ENCODE measurements around the gene FXYD5. TPM values are rescaled to one million over a fixed set of nuclear protein-coding genes. Genes with fewer than 3 reads are reported as not detected.
A peak's percentile ranks its signal among the peaks of the same experiment; 100 is the strongest.

The FXYD5 gene
- total and polyA plus RNA-seq, 9 of the 15 experiments (the other 6 are each of a cell fraction or from before 2014, with no cell fraction given): 104 to 537 (median 174) TPM

DNA sequence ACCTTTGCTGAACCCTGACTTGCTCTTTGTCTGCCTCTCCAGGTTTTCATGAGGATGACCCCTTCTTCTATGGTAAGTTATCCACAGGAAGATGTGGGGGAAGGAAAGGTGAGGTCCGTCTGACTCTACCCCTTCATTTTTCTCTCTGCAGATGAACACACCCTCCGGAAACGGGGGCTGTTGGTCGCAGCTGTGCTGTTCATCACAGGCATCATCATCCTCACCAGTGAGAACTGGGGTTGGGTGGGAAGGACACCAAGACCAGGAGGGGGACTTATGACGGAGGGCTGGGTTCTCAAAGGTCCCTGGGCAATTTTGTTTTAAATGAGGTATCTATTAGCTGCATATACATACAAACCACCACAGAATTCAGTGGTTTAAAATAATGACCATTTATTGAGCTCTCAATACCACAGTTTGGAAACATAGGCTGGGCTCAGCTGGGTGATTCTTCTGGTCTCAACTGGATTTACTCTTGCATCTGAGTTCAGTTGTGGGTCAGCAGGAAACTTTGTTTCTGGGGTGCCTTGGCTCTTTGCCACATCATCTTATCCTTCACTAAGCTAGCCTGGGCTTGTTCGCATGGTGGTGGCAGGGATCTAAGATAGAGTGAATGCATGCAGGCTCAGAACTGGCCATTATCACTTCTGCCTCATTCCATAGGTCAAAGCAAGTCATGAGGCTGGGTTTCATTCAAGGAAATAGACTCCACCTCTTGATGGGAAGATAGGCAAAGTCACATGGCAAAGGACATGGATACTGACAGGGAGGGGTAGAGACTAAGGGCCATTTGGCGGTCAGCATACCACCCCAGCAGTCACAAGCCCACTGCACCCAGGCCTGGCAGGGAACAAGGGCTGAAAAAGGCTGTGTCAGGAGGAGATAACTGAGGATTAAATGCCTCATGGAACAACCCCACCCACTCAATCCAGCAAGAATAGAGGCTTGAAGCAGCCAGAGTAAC, 11.8 kb downstream of the FXYD5 start (continued):
- TF ChIP-seq E2F8 (IDR thresholded peaks at IDR 0.05; ENCODE audit: low read depth, partially characterized antibody): no peak
- no peak for TF ChIP-seq PHB2 (IDR thresholded peaks at IDR 0.05; ENCODE audit: low read depth)
- 0 out of 2 replicates have a peak, but pooled peaks have one; percentile 20 for TF ChIP-seq KLF6 (CRISPR knock-in tag; IDR thresholded peaks at IDR 0.05; ENCODE audit: borderline replicate concordance)
- no peak for TF ChIP-seq GTF2F1 (IDR thresholded peaks at IDR 0.05; ENCODE audit: low read depth, low read length)
- peak; percentile 92 for TF ChIP-seq CBFA2T3 (IDR thresholded peaks at IDR 0.05)
- no peak for TF ChIP-seq KLF13 (tag; IDR thresholded peaks at IDR 0.05; ENCODE audit: borderline replicate concordance, low read depth)
- TF ChIP-seq, protein P1, sequence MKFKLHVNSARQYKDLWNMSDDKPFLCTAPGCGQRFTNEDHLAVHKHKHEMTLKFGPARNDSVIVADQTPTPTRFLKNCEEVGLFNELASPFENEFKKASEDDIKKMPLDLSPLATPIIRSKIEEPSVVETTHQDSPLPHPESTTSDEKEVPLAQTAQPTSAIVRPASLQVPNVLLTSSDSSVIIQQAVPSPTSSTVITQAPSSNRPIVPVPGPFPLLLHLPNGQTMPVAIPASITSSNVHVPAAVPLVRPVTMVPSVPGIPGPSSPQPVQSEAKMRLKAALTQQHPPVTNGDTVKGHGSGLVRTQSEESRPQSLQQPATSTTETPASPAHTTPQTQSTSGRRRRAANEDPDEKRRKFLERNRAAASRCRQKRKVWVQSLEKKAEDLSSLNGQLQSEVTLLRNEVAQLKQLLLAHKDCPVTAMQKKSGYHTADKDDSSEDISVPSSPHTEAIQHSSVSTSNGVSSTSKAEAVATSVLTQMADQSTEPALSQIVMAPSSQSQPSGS (CRISPR knock-in tag; IDR thresholded peaks at IDR 0.05): no peak
- no peak for TF ChIP-seq ZNF232 (CRISPR knock-in tag; IDR thresholded peaks at IDR 0.05)
- no peak for TF ChIP-seq SRF (CRISPR knock-in tag; IDR thresholded peaks at IDR 0.05)
- TF ChIP-seq GATA2 (CRISPR knock-in tag; IDR thresholded peaks at IDR 0.05): peak; percentile 98
- TF ChIP-seq EGR1 (conservative IDR thresholded peaks at IDR 0.05): peak; percentile 72
- TF ChIP-seq KDM1A (IDR thresholded peaks at IDR 0.05): peak; percentile 60 to 67; a peak in 3 of 4 replicates
- no peak for TF ChIP-seq NR2C2 (CRISPR knock-in tag; IDR thresholded peaks at IDR 0.05)
- peak; percentile 54 for TF ChIP-seq NR2C2 (tag; IDR thresholded peaks at IDR 0.05)
- TF ChIP-seq ZNF609 (CRISPR knock-in tag; IDR thresholded peaks at IDR 0.05; ENCODE audit: borderline replicate concordance): no peak
- no peak for TF ChIP-seq DDX20 (tag; IDR thresholded peaks at IDR 0.05; ENCODE audit: low read depth)
- TF ChIP-seq POLR2A (conservative IDR thresholded peaks at IDR 0.05): peak; percentile 61
- no peak for TF ChIP-seq MCM5 (IDR thresholded peaks at IDR 0.05; ENCODE audit: low read depth)
- TF ChIP-seq HDAC6 (IDR thresholded peaks at IDR 0.05; ENCODE audit: low read depth, low read length): no peak
